ENCODE data around the gene MET.

- TF ChIP-seq CTCF (IDR thresholded peaks at IDR 0.05; ENCODE audit: control extremely low read depth in 1 of 3, insufficient read depth in 1 of 3, low read depth in 1 of 3, low read length in 3 of 3) (no peak), NRF1 (IDR thresholded peaks at IDR 0.05; ENCODE audit: low read depth, low read length) (no peak), YY1 (IDR thresholded peaks at IDR 0.05; ENCODE audit: low read depth, low read length) (no peak), RAD21 (IDR thresholded peaks at IDR 0.05 in 1 of 2, conservative IDR thresholded peaks at IDR 0.05 in 1 of 2; ENCODE audit: low read depth in 2 of 2, low read length in 2 of 2) (no peak), CREB1 (IDR thresholded peaks at IDR 0.05) (no peak)
Measured at GRCh38 chr7:116733924-116734580, 62.1 kb downstream of the MET start.
